ENCODE data around the gene OPRM1. TPM values are rescaled to one million over a fixed set of nuclear protein-coding genes. Genes with fewer than 3 reads are reported as not detected.

The OPRM1 gene
- total and polyA plus RNA-seq, 2 of the 8 experiments (the other 6 are each of a cell fraction or from before 2014, with no cell fraction given): not detected

- Histone ChIP-seq H3K23ac (ENCODE audit: insufficient read length) (no peak overlapping the region), H3K18ac (ENCODE audit: extremely low read depth, low read length) (no peak overlapping the region), H3K14ac (ENCODE audit: insufficient read length) (no peak overlapping the region), H2BK15ac (ENCODE audit: low read length) (no peak overlapping the region), H2AFZ (ENCODE audit: low read length) (no peak overlapping the region), H2AK5ac (ENCODE audit: low read depth, low read length) (no peak overlapping the region), H2BK12ac (ENCODE audit: low read depth, low read length) (no peak overlapping the region), H4K5ac (ENCODE audit: insufficient read length, low read depth, low read length) (no peak overlapping the region), H4K8ac (ENCODE audit: extremely low read depth, insufficient read depth, low read length) (no peak overlapping the region), H3K4ac (replicated peaks; ENCODE audit: insufficient read length, low read depth, low read length) (no peak overlapping the region), H3K56ac (replicated peaks; ENCODE audit: insufficient read length, low read depth, low read length) (no peak overlapping the region), H3K27me3 (replicated peaks in 1 of 4; ENCODE audit: control insufficient read depth in 3 of 4, extremely low read depth in 1 of 4, insufficient read depth in 3 of 4, low read length in 3 of 4) (no peaks in the 10 kb centered on the region), H3K4me1 (replicated peaks in 1 of 4; ENCODE audit: control insufficient read depth in 3 of 4, insufficient read depth in 4 of 4, low read length in 3 of 4) (no peaks in the 10 kb centered on the region), H3K4me2 (ENCODE audit: insufficient read depth in 1 of 2, low read depth in 2 of 2, low read length in 2 of 2) (no peak overlapping the region), H2BK20ac (ENCODE audit: low read length) (no peak overlapping the region), H3K79me2 (ENCODE audit: control insufficient read depth in 1 of 2, insufficient read depth in 2 of 2, low read length in 2 of 2) (no peaks in the 10 kb centered on the region), H3K23me2 (ENCODE audit: low read depth, low read length) (no peaks in the 10 kb centered on the region), H4K91ac (replicated peaks; ENCODE audit: insufficient read length, low read length) (no peak overlapping the region), H2BK5ac (ENCODE audit: low read depth, low read length) (no peak overlapping the region), H3K4me3 (ENCODE audit: extremely low read depth in 1 of 4, insufficient read depth in 2 of 4, low read depth in 3 of 4, low read length in 4 of 4) (no peak overlapping the region), H3K9ac (replicated peaks in 1 of 4; ENCODE audit: extremely low read depth in 1 of 4, low read depth in 3 of 4, low read length in 3 of 4) (no peak overlapping the region), H3K9me3 (ENCODE audit: insufficient read depth in 2 of 2, low read depth in 1 of 2, low read length in 1 of 2) (no peaks in the 10 kb centered on the region), H3K27ac (ENCODE audit: low read depth, low read length) (no peak overlapping the region), H3K36me3 (ENCODE audit: control insufficient read depth in 2 of 4, insufficient read depth in 4 of 4, low read length in 3 of 4) (no peaks in the 10 kb centered on the region), H3K79me1 (ENCODE audit: low read depth, low read length) (no peaks in the 10 kb centered on the region), H4K20me1 (replicated peaks in 1 of 2; ENCODE audit: control insufficient read depth in 1 of 2, insufficient read depth in 2 of 2, low read length in 2 of 2) (no peaks in the 10 kb centered on the region), H2BK120ac (replicated peaks; ENCODE audit: low read depth, low read length) (no peak overlapping the region)
- DNase-seq (ENCODE audit: low read depth in 1 of 2, low spot score in 2 of 2) (no peak), FAIRE-seq (no peak)
- WGBS, 2 experiments (ENCODE audit: extremely low coverage in 1 of 2, insufficient coverage in 1 of 2, insufficient read length in 1 of 2, insufficient replicate concordance in 2 of 2, low coverage in 1 of 2, low lambda C conversion rate in 2 of 2, missing lambda C conversion rate in 1 of 2): 70% methylated on average over 1 of the region's 1 CpG; no CpG with 5 or more reads in 1 of the 2 experiments
- ChIA-PET POLR2A (ENCODE audit: partially characterized antibody) (interaction anchor here (0.6 kb wide), 1 partner anchor 23 kb away, joined by 3 read pairs; no protein-coding TSS in a partner anchor), CTCF (ENCODE audit: partially characterized antibody) (interaction anchor here (1.0 kb wide), 1 partner anchor 10 kb away, joined by 3 read pairs; no protein-coding TSS in a partner anchor)
- TF ChIP-seq USF2 (IDR thresholded peaks at IDR 0.05; ENCODE audit: low read length): no peak
- TF ChIP-seq EGR1 (IDR thresholded peaks at IDR 0.05; ENCODE audit: borderline replicate concordance, low read depth, low read length): no peak
- TF ChIP-seq TCF12 (IDR thresholded peaks at IDR 0.05; ENCODE audit: low read depth, low read length): no peak
- no peak for TF ChIP-seq BCL11A (IDR thresholded peaks at IDR 0.05; ENCODE audit: low read depth in 2 of 2, low read length in 2 of 2)
- no peak for TF ChIP-seq SP2 (IDR thresholded peaks at IDR 0.05; ENCODE audit: low read length)
- no peak for TF ChIP-seq ASH2L (IDR thresholded peaks at IDR 0.05; ENCODE audit: low read length)
- no peak for TF ChIP-seq POLR2AphosphoS5 (IDR thresholded peaks at IDR 0.05; ENCODE audit: low read depth, low read length)
- no peak for TF ChIP-seq JUN (IDR thresholded peaks at IDR 0.05; ENCODE audit: low read depth, low read length)
- no peak for TF ChIP-seq MAX (IDR thresholded peaks at IDR 0.05)
- no peak for TF ChIP-seq SP1 (IDR thresholded peaks at IDR 0.05; ENCODE audit: low read depth, low read length)
- no peak for TF ChIP-seq SAP30 (IDR thresholded peaks at IDR 0.05; ENCODE audit: insufficient read depth, insufficient replicate concordance, low read length)
- no peak for TF ChIP-seq CHD1 (IDR thresholded peaks at IDR 0.05; ENCODE audit: low read depth, low read length)
- no peak for TF ChIP-seq CTBP2 (IDR thresholded peaks at IDR 0.05; ENCODE audit: borderline replicate concordance, insufficient read depth, insufficient read length, low read length)
- TF ChIP-seq BACH1 (IDR thresholded peaks at IDR 0.05; ENCODE audit: low read length): no peak
Measured at GRCh38 chr6:154196333-154196885, 157.4 kb downstream of the OPRM1 start.

All from H1 (cell line).